ENCODE data around the gene RXRA. TPM values are rescaled to one million over a fixed set of nuclear protein-coding genes. Genes with fewer than 3 reads are reported as not detected.

The RXRA gene
- total and polyA plus RNA-seq, 5 donors: 48.1 to 72.3 (median 62.2) TPM

- peaks cover 6% of the 10 kb centered on the region for H3K4me1 ChIP-seq (ENCODE audit: control insufficient read depth, insufficient read depth, low read length)
- H3K27ac ChIP-seq (ENCODE audit: low read length): no peak overlapping the region
- 70% methylated on average over 27 of the region's 27 CpGs for WGBS
- no peaks in the 10 kb centered on the region for H3K27me3 ChIP-seq (ENCODE audit: control insufficient read depth, insufficient read depth)
- no peak for ATAC-seq
- DNase-seq: peak in 2 of 3 donors; percentile 29 to 51
- H3K9me3 ChIP-seq (ENCODE audit: control insufficient read depth, low read length): no peaks in the 10 kb centered on the region
- no peak overlapping the region for H3K4me3 ChIP-seq (ENCODE audit: low read length)
- intact Hi-C loops (cut with DNase I): no loop called here
Observed at GRCh38 chr9:134286471-134287245, 39.6 kb upstream of the RXRA start.

- Histone ChIP-seq H3K27ac (ENCODE audit: low read length) (no peak overlapping the region), H3K4me1 (ENCODE audit: control insufficient read depth, insufficient read depth, low read length) (peaks cover 6% of the 10 kb centered on the region), H3K9me3 (ENCODE audit: control insufficient read depth, low read length) (no peaks in the 10 kb centered on the region), H3K27me3 (ENCODE audit: control insufficient read depth, insufficient read depth) (no peaks in the 10 kb centered on the region), H3K4me3 (ENCODE audit: low read length) (no peak overlapping the region)
- DNase-seq (peak; percentile 4 to 39 (median 33)), ATAC-seq (no peak)
- 76% methylated on average over 35 of the region's 35 CpGs for WGBS
- intact Hi-C loops (cut with DNase I): no loop called here
Observed at GRCh38 chr9:134287591-134288491, 38.4 kb upstream of the RXRA start.

GRCh38 chr9:134288746-134289145, 37.5 kb upstream of the RXRA start:
- Histone ChIP-seq H3K4me1 (ENCODE audit: control insufficient read depth, insufficient read depth, low read length) (peaks cover 3% of the 10 kb centered on the region), H3K4me3 (ENCODE audit: low read length) (no peak overlapping the region), H3K27ac (ENCODE audit: low read length) (no peak overlapping the region), H3K9me3 (ENCODE audit: control insufficient read depth, low read length) (no peaks in the 10 kb centered on the region), H3K27me3 (ENCODE audit: control insufficient read depth, insufficient read depth) (no peaks in the 10 kb centered on the region)
- ATAC-seq: no peak
- peak in 2 of 3 donors; percentile 5 to 36 for DNase-seq
- intact Hi-C loops (cut with DNase I): no loop called here
- 94% methylated on average over 10 of the region's 10 CpGs for WGBS

- H3K9me3 ChIP-seq (ENCODE audit: control insufficient read depth, low read length): no peaks in the 10 kb centered on the region
- 83% methylated on average over 12 of the region's 12 CpGs for WGBS
- ATAC-seq: no peak
Observed at GRCh38 chr9:134289241-134289875, 36.9 kb upstream of the RXRA start.

GRCh38 chr9:134290603-134291451, 35.4 kb upstream of the RXRA start:
- Histone ChIP-seq H3K9me3 (ENCODE audit: control insufficient read depth, low read length) (no peaks in the 10 kb centered on the region), H3K27ac (ENCODE audit: low read length) (no peak overlapping the region), H3K27me3 (ENCODE audit: control insufficient read depth, insufficient read depth) (no peaks in the 10 kb centered on the region), H3K4me1 (ENCODE audit: control insufficient read depth, insufficient read depth, low read length) (no peaks in the 10 kb centered on the region), H3K4me3 (ENCODE audit: low read length) (no peak overlapping the region)
- peak in 2 of 3 donors; percentile 4 to 38 for DNase-seq
- 97% methylated on average over 12 of the region's 12 CpGs for WGBS
- ATAC-seq: no peak
- intact Hi-C loops (cut with DNase I): no loop called here

More at GRCh38 chr9:134289241-134289875, 36.9 kb upstream of the RXRA start:
- H3K27ac ChIP-seq (ENCODE audit: low read length): no peak overlapping the region
- H3K4me3 ChIP-seq (ENCODE audit: low read length): no peak overlapping the region
- H3K27me3 ChIP-seq (ENCODE audit: control insufficient read depth, insufficient read depth): no peaks in the 10 kb centered on the region
- peak; percentile 3 to 28 (median 16) for DNase-seq
- no peaks in the 10 kb centered on the region for H3K4me1 ChIP-seq (ENCODE audit: control insufficient read depth, insufficient read depth, low read length)
- intact Hi-C loops (cut with DNase I): no loop called here

- Histone ChIP-seq H3K27me3 (ENCODE audit: control insufficient read depth, insufficient read depth) (no peaks in the 10 kb centered on the region), H3K4me3 (ENCODE audit: low read length) (no peak overlapping the region), H3K27ac (ENCODE audit: low read length) (no peak overlapping the region), H3K9me3 (ENCODE audit: control insufficient read depth, low read length) (no peaks in the 10 kb centered on the region), H3K4me1 (ENCODE audit: control insufficient read depth, insufficient read depth, low read length) (no peaks in the 10 kb centered on the region)
- DNase-seq: peak; percentile 15 to 40 (median 38)
- intact Hi-C loops (cut with DNase I): no loop called here
- WGBS: 84% methylated on average over 11 of the region's 11 CpGs
- no peak for ATAC-seq
Observed at GRCh38 chr9:134291452-134291881, 34.8 kb upstream of the RXRA start.

GRCh38 chr9:134291961-134292871, 34.0 kb upstream of the RXRA start:
- WGBS: 95% methylated on average over 35 of the region's 35 CpGs
- DNase-seq: peak; percentile 13 to 59 (median 45)
- Histone ChIP-seq H3K4me1 (ENCODE audit: control insufficient read depth, insufficient read depth, low read length) (no peaks in the 10 kb centered on the region), H3K4me3 (ENCODE audit: low read length) (no peak overlapping the region), H3K9me3 (ENCODE audit: control insufficient read depth, low read length) (no peaks in the 10 kb centered on the region), H3K27me3 (ENCODE audit: control insufficient read depth, insufficient read depth) (no peaks in the 10 kb centered on the region), H3K27ac (ENCODE audit: low read length) (no peak overlapping the region)
- ATAC-seq: no peak
- intact Hi-C loops (cut with DNase I): no loop called here

GRCh38 chr9:134293031-134293521, 33.2 kb upstream of the RXRA start:
- H3K4me1 ChIP-seq (ENCODE audit: control insufficient read depth, insufficient read depth, low read length): no peaks in the 10 kb centered on the region
- DNase-seq (peak in 2 of 3 donors; percentile 11 to 42), ATAC-seq (no peak)
- intact Hi-C loops (cut with DNase I): no loop called here
- H3K27me3 ChIP-seq (ENCODE audit: control insufficient read depth, insufficient read depth): no peaks in the 10 kb centered on the region
- H3K9me3 ChIP-seq (ENCODE audit: control insufficient read depth, low read length): no peaks in the 10 kb centered on the region
- no peak overlapping the region for H3K27ac ChIP-seq (ENCODE audit: low read length)
- H3K4me3 ChIP-seq (ENCODE audit: low read length): no peak overlapping the region
- WGBS: 85% methylated on average over 13 of the region's 13 CpGs

GRCh38 chr9:134293611-134294152, 32.6 kb upstream of the RXRA start:
- H3K4me1 ChIP-seq (ENCODE audit: control insufficient read depth, insufficient read depth, low read length): no peaks in the 10 kb centered on the region
- peak; percentile 30 to 76 (median 72) for DNase-seq
- H3K27me3 ChIP-seq (ENCODE audit: control insufficient read depth, insufficient read depth): no peaks in the 10 kb centered on the region
- peak; percentile 32 to 42 for ATAC-seq
- WGBS: 31% methylated on average over 24 of the region's 24 CpGs
- no peak overlapping the region for H3K27ac ChIP-seq (ENCODE audit: low read length)
- no peaks in the 10 kb centered on the region for H3K9me3 ChIP-seq (ENCODE audit: control insufficient read depth, low read length)
- no peak overlapping the region for H3K4me3 ChIP-seq (ENCODE audit: low read length)
- intact Hi-C loops (cut with DNase I): no loop called here

Data from right cardiac atrium (tissue), 5 donors.